ENCODE measurements around the gene CCDC185. TPM values are rescaled to one million over a fixed set of nuclear protein-coding genes. Genes with fewer than 3 reads are reported as not detected.

CCDC185 gene
- total and polyA plus RNA-seq, 2 experiments from 2014 or later = 0.56 TPM; not detected in 1

GRCh38 chr1:223363856-223364684 lies 29.1 kb upstream of the CCDC185 start, which contains the start of gene SUSD4 (continued):
- 0 out of 4 replicates have a peak, but pooled peaks of 1 of the 2 experiments have one; percentile 7 for TF ChIP-seq CTCF (conservative IDR thresholded peaks at IDR 0.05; ENCODE audit: low read depth in 2 of 2)

- Histone ChIP-seq H4K20me1 (replicated peaks; ENCODE audit: insufficient read depth) (peaks cover 4% of the 10 kb centered on the region; the same call in 1 of the 2 replicates), H3K9me2 (ENCODE audit: insufficient read depth) (no peaks in the 10 kb centered on the region), H3K4me3 (peak overlapping the region; percentile 85), H3K36me3 (ENCODE audit: insufficient read depth) (no peaks in the 10 kb centered on the region), H3K79me2 (replicated peaks; ENCODE audit: insufficient read depth) (no peaks in the 10 kb centered on the region), H3K27me3 (ENCODE audit: insufficient read depth) (peaks cover 44% of the 10 kb centered on the region), H3K4me2 (peak overlapping the region; percentile 88), H2AFZ (peak overlapping the region; percentile 94), H3K4me1 (ENCODE audit: insufficient read depth) (peaks cover 7% of the 10 kb centered on the region; the same call in 1 of the 2 replicates), H3K27ac (ENCODE audit: low read depth) (no peak overlapping the region), H3F3A (replicated peaks; ENCODE audit: low read depth) (peaks cover 7% of the 10 kb centered on the region; the same call in 1 of the 2 replicates)
- no peaks in the 10 kb centered on the region for H3K9me3 Mint-ChIP-seq
- H3K36me3 Mint-ChIP-seq (ENCODE audit: low read depth) = no peaks in the 10 kb centered on the region
- H3K4me1 Mint-ChIP-seq = peaks cover 13% of the 10 kb centered on the region
- DNase-seq (ENCODE audit: low spot score) (peak; percentile 77), ATAC-seq (peak; percentile 40)
- H3K4me3 Mint-ChIP-seq = peak overlapping the region; percentile 78
- H3K27me3 Mint-ChIP-seq (ENCODE audit: insufficient read depth, low read depth, poor library complexity) = peaks cover 29% of the 10 kb centered on the region
- no peak overlapping the region for H3K27ac Mint-ChIP-seq
- no peak for TF ChIP-seq CTCF (conservative IDR thresholded peaks at IDR 0.05; ENCODE audit: low read depth in 2 of 2)
- TF ChIP-seq CREB1 (CRISPR knock-in tag; IDR thresholded peaks at IDR 0.05; ENCODE audit: low read depth) = no peak
- TF ChIP-seq EZH2 (IDR thresholded peaks at IDR 0.05; ENCODE audit: low read depth, unreplicated experiment) = no peak
- no peak for TF ChIP-seq EZH2phosphoT487 (IDR thresholded peaks at IDR 0.05; ENCODE audit: unreplicated experiment)
- no peak for TF ChIP-seq ZNF462 (CRISPR knock-in tag; IDR thresholded peaks at IDR 0.05)
- TF ChIP-seq REST (IDR thresholded peaks at IDR 0.05; ENCODE audit: unreplicated experiment) = no peak
- no peak for TF ChIP-seq JUNB (IDR thresholded peaks at IDR 0.05; ENCODE audit: unreplicated experiment)
Observed at GRCh38 chr1:223364685-223365382, 28.4 kb upstream of the CCDC185 start.

Data from GM23338 (cell line).